HepG2 (cell line): ENCODE measurements around the gene TMEM269.

Experiments
- CREB3 ChIP-seq: sonication (generic); formaldehyde crosslinking; IDR thresholded peaks from 2 replicates; pipeline ENCODE4 v1.5.0; 2020; ENCODE audit warnings: missing genetic modification reagents
- EHMT2 ChIP-seq: fragments of 200-600 bp; sonication (generic); IDR thresholded peaks from 2 replicates; pipeline ENCODE4 v1.7.0; 2017; ENCODE audit warnings: antibody characterized with exemption, low read depth, low read length, borderline replicate concordance
- ERF ChIP-seq: IDR thresholded peaks from 2 replicates; pipeline ENCODE4 v1.6.1; 2018; ENCODE audit warnings: missing biosample characterization, missing genetic modification reagents
- FOXJ3 ChIP-seq: sonication (generic); formaldehyde crosslinking; IDR thresholded peaks from 2 replicates; pipeline ENCODE4 v1.4.0; 2020; ENCODE audit warnings: missing genetic modification reagents, mild to moderate bottlenecking, borderline replicate concordance
- FOXM1 ChIP-seq: sonication (generic); formaldehyde crosslinking; IDR thresholded peaks from 2 replicates; pipeline ENCODE4 v1.5.0; 2020; ENCODE audit warnings: missing genetic modification reagents
- GLMP ChIP-seq: sonication (generic); formaldehyde crosslinking; IDR thresholded peaks from 2 replicates; pipeline ENCODE4 v1.9.0; 2021; ENCODE audit warnings: missing genetic modification reagents, mild to moderate bottlenecking, borderline replicate concordance
- ISX ChIP-seq: sonication (generic); formaldehyde crosslinking; conservative IDR thresholded peaks from 2 replicates; pipeline ENCODE4 v1.5.0; 2020; ENCODE audit warnings: missing genetic modification reagents
- KLF16 ChIP-seq, 2 experiments: sonication (generic) in 1 of 2; formaldehyde crosslinking in 1 of 2; IDR thresholded peaks; 2 replicates each; pipeline versions ENCODE4 v1.6.1 to v1.8.0; 2016 to 2023; ENCODE audit warnings: missing genetic modification reagents in 2 of 2, missing compliant biosample characterization in 1 of 2
- MEIS2 ChIP-seq: sonication (generic); formaldehyde crosslinking; IDR thresholded peaks from 2 replicates; pipeline ENCODE4 v1.9.0; 2021; ENCODE audit warnings: mild to moderate bottlenecking, missing genetic modification reagents
- POLR2A ChIP-seq, 2 experiments: IDR thresholded peaks; 2 replicates each; pipeline ENCODE4 v1.6.1; 2011; ENCODE audit warnings: low read depth in 2 of 2, low read length in 2 of 2, mild to moderate bottlenecking in 1 of 2, moderate library complexity in 1 of 2; ENCODE audit not compliant: insufficient read depth in 1 of 2
- POLR2AphosphoS5 ChIP-seq: IDR thresholded peaks from 2 replicates; pipeline ENCODE4 v1.6.1; 2012; ENCODE audit warnings: low read depth, low read length
- RFX5 ChIP-seq: IDR thresholded peaks from 2 replicates; pipeline ENCODE4 v1.6.1; 2011; ENCODE audit warnings: low read depth, low read length, improper control_type of control experiment
- SIX1 ChIP-seq: sonication (generic); formaldehyde crosslinking; IDR thresholded peaks from 2 replicates; pipeline ENCODE4 v1.4.0; 2020; ENCODE audit warnings: missing genetic modification reagents, borderline replicate concordance
- TF ChIP-seq, protein P1 (sequence below): sonication (generic); formaldehyde crosslinking; IDR thresholded peaks from 2 replicates; pipeline ENCODE4 v1.4.0; 2020; ENCODE audit warnings: missing genetic modification reagents

GRCh38 chr1:42833981-42834380 is 49.2 kb downstream of the TMEM269 start:
- TF ChIP-seq FOXM1 (CRISPR knock-in tag) (no peak), RFX5 (no peak), KLF16 (CRISPR knock-in tag; IDR thresholded peaks at IDR 0.05) (no peak), POLR2AphosphoS5 (no peak), GLMP (CRISPR knock-in tag) (no peak), ISX (no peak), SIX1 (no peak), ERF (CRISPR knock-in tag) (no peak), POLR2A (IDR thresholded peaks at IDR 0.05; ENCODE audit: insufficient read depth in 1 of 2, low read depth in 2 of 2, low read length in 2 of 2) (no peak), FOXJ3 (no peak), EHMT2 (no peak), MEIS2 (CRISPR knock-in tag) (no peak), CREB3 (CRISPR knock-in tag) (no peak)
- TF ChIP-seq, protein P1, sequence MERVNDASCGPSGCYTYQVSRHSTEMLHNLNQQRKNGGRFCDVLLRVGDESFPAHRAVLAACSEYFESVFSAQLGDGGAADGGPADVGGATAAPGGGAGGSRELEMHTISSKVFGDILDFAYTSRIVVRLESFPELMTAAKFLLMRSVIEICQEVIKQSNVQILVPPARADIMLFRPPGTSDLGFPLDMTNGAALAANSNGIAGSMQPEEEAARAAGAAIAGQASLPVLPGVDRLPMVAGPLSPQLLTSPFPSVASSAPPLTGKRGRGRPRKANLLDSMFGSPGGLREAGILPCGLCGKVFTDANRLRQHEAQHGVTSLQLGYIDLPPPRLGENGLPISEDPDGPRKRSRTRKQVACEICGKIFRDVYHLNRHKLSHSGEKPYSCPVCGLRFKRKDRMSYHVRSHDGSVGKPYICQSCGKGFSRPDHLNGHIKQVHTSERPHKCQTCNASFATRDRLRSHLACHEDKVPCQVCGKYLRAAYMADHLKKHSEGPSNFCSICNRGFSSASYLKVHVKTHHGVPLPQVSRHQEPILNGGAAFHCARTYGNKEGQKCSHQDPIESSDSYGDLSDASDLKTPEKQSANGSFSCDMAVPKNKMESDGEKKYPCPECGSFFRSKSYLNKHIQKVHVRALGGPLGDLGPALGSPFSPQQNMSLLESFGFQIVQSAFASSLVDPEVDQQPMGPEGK (CRISPR knock-in tag): no peak
